GM19328 (cell line): ENCODE results near the gene MYOG.

ENCODE experiments used
- ATAC-seq: cut with Tn5 transposase; IDR thresholded peaks from one replicate; pipeline ENCODE4 v1.9.1; 2021; ENCODE audit warnings: mild to moderate bottlenecking, moderate library complexity; ENCODE audit not compliant: unreplicated experiment

Gene MYOG

GRCh38 chr1:203117611-203118575 lies 32.1 kb upstream of the MYOG start:
- no peak for ATAC-seq

- no peak for ATAC-seq
Measured at GRCh38 chr1:203116091-203116820, 30.4 kb upstream of the MYOG start.

GRCh38 chr1:203114202-203114601 lies 28.4 kb upstream of the MYOG start:
- no peak for ATAC-seq

GRCh38 chr1:203113308-203113707 lies 27.5 kb upstream of the MYOG start:
- no peak for ATAC-seq

- ATAC-seq, result no peak
Measured at GRCh38 chr1:203112475-203112874, 26.7 kb upstream of the MYOG start.

GRCh38 chr1:203104789-203105390 lies 19.1 kb upstream of the MYOG start:
- ATAC-seq, result no peak

GRCh38 chr1:203103829-203104495 lies 18.1 kb upstream of the MYOG start:
- no peak for ATAC-seq

- ATAC-seq, result no peak
Measured at GRCh38 chr1:203103216-203103615, 17.4 kb upstream of the MYOG start.

DNA sequence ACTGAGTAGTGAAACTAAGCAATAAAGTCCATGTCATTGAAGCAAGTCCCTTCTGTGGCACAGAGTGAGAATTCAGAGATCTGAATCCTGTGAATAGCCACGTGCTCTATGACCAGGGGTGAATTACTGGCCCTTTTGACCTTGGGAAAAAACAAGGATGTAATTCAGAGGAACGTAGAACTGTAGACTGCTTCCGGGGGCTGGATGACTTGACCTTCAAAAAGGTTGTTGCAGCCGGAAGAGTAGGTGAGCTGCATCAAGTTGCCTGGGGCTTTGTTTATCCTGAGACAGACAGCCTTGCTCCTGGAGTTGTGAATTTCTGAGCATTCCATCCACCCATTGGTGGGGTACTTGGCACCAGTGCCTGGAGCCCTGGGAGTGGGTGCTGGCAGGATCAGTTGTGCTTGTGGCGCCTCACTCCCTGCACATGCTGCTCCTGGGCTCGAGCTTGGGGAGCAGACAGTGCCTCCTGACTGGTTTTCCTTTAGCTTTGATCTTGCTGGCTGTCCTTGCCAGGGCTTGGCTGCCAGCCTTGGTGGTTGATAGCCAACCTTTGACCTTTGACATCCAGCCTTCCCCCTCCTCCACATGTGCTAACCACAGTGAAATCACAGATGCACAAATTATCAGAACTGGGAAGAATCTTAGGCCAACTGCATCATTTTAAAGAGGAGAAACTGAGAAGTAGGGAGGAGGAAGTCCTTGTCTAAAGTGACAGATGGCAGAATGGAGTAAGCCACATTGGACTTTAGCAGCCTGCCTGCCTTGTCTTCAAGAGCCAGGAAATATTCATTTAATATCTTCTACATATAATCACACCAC lies 16.2 kb upstream of the MYOG start:
- ATAC-seq, result no peak

DNA sequence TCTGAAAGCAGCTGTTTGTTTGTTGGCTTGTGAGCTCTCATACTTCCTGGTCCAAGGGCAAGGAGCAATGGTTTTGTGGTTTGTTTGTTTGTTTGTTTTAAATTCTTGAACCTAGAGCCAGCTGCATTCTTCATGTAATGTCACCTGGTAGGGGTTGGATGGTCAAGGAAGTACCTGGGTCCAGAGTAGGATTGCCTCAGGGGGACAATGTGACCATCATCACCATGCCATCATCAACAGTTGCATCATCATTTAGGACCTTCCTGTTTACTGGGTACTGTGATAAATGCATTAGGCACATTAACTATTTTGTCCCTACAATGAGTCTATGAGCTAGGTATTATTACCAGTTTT lies 14.7 kb upstream of the MYOG start:
- ATAC-seq, result no peak

DNA sequence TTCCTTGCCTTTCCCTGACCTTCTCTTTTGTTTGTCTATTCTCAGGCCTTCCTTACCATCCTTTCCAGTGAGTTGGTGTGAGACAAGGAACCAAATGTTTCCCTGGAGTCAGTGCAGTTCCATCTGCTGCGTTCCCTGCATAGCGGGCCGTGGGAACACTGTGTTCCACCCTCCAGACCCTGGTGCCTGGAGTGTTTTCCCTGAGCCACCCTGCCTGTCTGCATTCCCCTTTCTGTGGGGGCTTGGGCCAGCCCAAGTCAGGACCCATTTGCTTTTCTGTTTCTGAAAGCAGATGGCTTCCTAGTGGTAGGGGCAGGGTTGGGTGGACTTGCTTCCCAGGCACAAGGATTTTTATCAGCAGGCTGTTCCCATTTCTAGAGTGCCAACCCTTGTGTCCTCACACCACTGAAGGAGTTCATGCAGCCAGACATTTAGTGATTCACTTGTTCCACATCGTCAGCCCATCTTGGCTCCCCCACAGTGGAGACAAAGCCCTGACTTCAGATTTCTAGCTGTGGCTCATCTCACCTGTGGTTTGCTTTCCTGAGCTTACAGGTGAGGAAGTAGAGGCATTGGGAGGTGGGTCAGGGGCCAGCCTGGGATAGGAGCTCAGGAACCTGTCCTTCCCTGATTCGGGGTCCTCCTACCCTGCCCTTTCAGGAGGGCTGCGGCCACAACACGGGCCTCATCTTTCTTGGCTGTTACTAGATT lies 14.1 kb upstream of the MYOG start:
- no peak for ATAC-seq

DNA sequence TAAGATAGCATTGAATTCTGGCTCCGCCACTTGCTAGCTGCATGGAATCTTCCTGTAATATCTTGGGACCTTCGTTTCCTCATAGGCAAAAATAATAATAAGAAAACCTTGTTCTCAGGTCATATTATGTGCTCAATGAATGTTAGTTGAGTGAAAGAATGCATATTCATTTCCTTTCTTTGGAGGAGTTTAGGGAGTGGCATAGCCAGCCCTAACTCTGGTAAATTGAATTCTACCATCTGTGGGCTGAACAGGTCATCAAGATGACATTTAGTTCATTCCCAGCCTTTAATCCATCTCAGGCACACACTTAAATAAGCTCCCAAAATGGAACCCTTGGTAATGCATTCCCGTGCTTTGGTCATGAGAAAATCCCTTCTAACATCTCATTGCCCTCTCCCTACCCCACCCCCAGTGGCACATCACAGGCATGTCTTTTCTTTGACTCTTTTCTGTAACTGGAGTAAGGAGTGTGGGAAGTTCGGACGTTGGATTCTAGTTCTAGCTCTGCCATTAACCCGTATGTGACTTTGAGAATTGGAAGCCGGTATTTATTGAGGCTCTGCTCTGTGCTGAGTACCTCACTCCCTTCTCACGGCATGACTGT lies 13.2 kb upstream of the MYOG start:
- no peak for ATAC-seq

DNA sequence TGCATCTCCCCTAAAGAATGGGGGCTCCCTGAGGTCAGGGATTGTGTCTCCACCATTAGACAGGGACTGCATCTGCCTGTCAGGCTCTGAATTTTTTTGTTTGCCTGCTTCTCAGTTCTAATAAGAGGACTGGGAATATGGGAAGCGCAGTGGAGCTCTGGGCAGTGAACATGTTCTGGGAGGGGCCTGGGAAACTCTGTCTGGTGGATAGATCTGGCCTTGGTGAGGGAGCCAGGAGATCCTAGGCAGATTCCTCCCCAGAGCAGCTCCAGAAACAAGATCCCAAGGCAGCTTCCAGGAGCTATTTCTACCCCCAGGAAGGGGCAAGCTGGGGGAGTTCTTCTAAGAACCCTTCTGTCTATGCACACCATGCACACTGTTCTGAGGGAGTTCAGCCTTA lies 12.6 kb upstream of the MYOG start:
- ATAC-seq, result no peak

DNA sequence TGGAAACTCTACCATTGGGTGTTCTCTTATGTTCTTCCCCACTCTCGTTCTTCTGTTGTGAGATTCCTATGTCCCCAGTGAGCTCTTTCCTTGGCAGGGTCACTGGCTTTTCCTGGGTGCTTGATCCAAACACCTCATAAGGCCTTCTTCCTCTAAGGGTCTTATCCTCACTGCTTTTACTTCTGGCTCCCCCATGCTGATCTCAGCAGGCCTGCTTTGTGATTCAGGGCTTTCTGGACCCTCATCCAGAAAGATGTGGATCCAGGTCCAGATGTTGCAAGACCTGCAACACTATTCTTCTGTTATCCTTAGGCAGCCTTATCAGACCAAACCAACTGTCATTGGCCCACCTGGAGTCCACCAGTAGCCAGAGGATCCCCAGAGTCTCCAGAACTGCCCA lies 11.2 kb upstream of the MYOG start:
- ATAC-seq, result no peak

- no peak for ATAC-seq
Measured at GRCh38 chr1:203096566-203096965, 10.8 kb upstream of the MYOG start.

DNA sequence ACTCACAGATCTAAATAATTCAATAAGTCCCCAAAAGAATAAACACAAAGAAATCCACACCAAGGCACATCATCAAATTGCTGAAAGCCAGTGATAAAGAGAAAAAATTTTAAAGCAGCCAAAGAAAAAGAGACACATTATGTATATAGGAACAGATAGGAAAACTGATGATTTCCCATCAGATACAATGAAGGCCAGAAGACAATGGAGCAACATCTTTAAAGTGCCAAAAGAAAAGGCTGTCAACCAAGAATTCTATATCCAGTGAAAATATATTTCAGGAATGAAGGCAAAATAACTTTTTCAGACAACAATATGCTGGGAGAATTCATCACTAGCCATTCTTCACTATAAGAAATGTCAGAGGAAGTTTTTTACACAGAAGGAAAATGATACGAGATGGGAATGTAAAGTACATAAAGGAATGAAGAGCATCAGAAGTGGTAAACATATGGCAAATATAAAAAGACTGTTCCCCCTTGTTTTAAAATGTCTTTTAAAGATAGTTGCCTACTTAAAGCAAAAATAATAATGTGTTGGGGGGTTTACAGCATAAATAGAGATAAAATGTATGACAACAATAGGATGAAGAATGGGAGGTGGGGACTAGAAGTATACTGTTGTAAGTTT lies 9.4 kb upstream of the MYOG start:
- ATAC-seq, result no peak

DNA sequence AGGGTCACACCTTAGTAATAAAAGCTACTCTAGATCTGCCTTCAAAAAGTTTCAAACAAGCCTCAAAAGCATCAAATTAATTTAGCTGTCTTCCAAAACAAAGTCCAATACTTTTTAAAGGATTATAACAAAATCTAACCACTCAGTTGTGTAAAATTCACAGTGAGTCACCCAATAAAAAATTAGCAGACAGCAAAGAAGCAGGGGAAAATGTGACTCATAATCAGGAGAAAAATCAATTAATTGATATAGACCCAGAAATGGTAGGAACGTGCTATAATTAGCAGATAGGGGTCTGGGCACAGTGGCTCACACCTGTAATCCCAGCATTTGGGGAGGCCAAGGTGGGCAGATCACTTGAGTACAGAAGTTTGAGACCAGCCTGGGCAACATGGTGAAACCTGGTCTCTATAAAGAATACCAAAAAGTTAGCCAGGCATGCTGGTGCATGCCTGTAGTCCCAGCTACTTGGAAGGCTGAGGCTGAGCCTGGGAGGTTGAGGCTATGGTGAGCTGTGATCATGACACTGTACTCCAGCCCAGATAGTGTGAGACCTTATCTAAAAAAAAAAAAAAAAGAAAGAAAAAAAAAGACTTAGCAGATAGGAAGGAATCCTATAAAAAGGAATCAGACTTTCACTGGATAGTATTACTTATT lies 8.1 kb upstream of the MYOG start:
- no peak for ATAC-seq

GRCh38 chr1:203091761-203092330 lies 6.0 kb upstream of the MYOG start:
- no peak for ATAC-seq
